Peyer's patch (tissue), 4 donors: ENCODE results near the gene FAM107B.

Experiments used
- CTCF ChIP-seq, 6 experiments: fragments of 450-650 bp in 4 of 6; fragments of 200-600 bp in 2 of 6; sonication (generic) in 1 of 6; IDR thresholded peaks; one replicate each; pipeline ENCODE4 v1.5.1; 2017 to 2019; ENCODE audit warnings: antibody characterized with exemption in 6 of 6, mild to moderate bottlenecking in 3 of 6, moderate library complexity in 1 of 6
- POLR2A ChIP-seq, 2 donors: fragments of 450-650 bp; IDR thresholded peaks; one replicate each; pipeline ENCODE4 v1.5.1; 2017; ENCODE audit warnings: antibody characterized with exemption in 2 of 2, mild to moderate bottlenecking in 2 of 2, moderate library complexity in 2 of 2

- TF ChIP-seq CTCF (IDR thresholded peaks at IDR 0.05), result no peak
- TF ChIP-seq POLR2A (IDR thresholded peaks at IDR 0.05), result no peak
Observed at GRCh38 chr10:14810969-14811953, 36.6 kb upstream of the FAM107B start.
